Adrenal gland (tissue), 5 donors: ENCODE measurements around the gene DCBLD1.

Experiments used
- CTCF ChIP-seq, 6 experiments: fragments of 450-650 bp in 4 of 6; fragments of 200-600 bp in 2 of 6; sonication (generic) in 1 of 6; IDR thresholded peaks; 1 replicate in 5 of 6; 2 replicates in 1 of 6; pipeline versions ENCODE4 v1.5.1 to v1.8.0; 2016 to 2021; ENCODE audit warnings: antibody characterized with exemption in 6 of 6, mild to moderate bottlenecking in 2 of 6, moderate library complexity in 1 of 6
- POLR2A ChIP-seq, 2 donors: fragments of 450-650 bp; IDR thresholded peaks; one replicate each; pipeline ENCODE4 v1.6.1; 2017; ENCODE audit warnings: antibody characterized with exemption in 2 of 2, mild to moderate bottlenecking in 2 of 2, moderate library complexity in 1 of 2
- donor health status: DM: no; HTN: no; CAD: no.

- no peak for TF ChIP-seq CTCF (IDR thresholded peaks at IDR 0.05)
- no peak for TF ChIP-seq POLR2A (IDR thresholded peaks at IDR 0.05)
Observed at GRCh38 chr6:117481926-117482239, 591 bp upstream of the DCBLD1 start.
